Activated CD4-positive, CD25-positive, alpha-beta regulatory T cell treated with anti-CD3 and anti-CD28 coated beads, Interleukin-2, amount 50 U/mL, for 72 hours (primary cell): ENCODE results near the gene DCLK2.

Experiments
- DNase-seq: peaks from one replicate; pipeline ENCODE4 v3.0.0; 2021

The DCLK2 gene

DNA sequence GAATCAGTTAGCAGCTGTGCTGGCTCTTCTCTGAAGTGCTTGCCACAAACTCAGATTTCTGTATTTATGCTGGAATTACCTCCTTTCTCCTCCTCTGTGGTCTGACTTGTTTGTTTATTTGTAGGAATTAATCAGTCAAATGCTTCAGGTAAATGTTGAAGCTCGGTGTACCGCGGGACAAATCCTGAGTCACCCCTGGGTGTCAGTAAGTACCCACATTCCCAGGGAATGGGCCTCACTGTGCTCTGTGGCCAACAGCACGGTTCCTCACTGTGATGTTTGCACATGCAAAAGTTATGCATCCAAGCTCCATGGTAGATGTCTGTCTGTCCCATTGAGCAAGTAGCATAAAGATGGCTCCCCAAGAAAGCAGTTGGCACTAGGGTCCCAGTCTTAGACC, 169.9 kb downstream of the DCLK2 start:
- no peak for DNase-seq

- DNase-seq, result no peak
Observed at GRCh38 chr4:150250293-150250997, 172.2 kb downstream of the DCLK2 start.

DNA sequence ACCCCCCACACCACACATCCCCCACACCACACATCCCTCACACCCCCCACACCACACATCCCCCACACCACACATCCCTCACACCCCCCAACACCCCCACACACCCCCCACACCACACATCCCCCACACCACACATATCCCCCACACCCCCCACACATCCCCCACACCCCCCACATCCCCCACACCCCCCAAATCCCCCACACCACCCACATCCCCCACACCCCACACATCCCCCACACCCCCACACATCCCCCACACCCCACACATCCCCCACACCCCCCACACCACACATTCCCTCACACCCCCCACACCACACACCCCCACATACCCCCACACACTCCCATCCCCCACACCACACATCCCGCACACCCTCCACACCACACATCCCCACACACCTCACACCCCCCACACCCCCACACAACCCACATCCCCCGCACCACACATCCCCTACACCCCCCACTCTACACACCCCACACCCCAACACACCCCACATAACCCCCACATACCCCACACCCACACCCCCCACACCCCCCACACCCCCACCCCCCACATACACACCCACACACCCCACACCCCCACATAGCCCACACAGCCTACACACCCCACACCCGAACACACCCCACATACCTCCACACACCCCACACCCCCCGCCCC, 172.9 kb downstream of the DCLK2 start:
- no peak for DNase-seq

GRCh38 chr4:150251752-150252190, 173.5 kb downstream of the DCLK2 start:
- no peak for DNase-seq

DNA sequence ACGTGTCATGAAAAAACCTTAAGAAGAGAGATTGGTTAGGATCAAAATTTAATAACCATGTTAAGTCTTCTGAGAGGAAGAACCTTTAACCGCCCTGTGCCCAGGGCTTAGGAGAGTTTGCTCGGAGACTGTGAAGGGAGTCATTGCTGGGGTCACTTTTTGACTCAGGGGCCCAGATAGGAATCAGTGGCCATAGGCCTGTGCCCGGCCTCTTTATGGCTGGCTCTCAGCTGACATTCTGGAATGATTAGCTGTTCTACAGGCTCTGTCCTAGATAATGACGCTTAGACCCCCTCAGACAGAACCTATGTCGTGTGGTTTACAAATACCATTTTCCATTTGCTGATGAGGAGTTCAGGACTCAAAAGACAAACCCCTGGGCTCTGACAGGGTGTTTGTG, 174.1 kb downstream of the DCLK2 start:
- no peak for DNase-seq

- no peak for DNase-seq
Observed at GRCh38 chr4:150252741-150253140, 174.5 kb downstream of the DCLK2 start.

GRCh38 chr4:150253416-150253815, 175.2 kb downstream of the DCLK2 start:
- no peak for DNase-seq

DNA sequence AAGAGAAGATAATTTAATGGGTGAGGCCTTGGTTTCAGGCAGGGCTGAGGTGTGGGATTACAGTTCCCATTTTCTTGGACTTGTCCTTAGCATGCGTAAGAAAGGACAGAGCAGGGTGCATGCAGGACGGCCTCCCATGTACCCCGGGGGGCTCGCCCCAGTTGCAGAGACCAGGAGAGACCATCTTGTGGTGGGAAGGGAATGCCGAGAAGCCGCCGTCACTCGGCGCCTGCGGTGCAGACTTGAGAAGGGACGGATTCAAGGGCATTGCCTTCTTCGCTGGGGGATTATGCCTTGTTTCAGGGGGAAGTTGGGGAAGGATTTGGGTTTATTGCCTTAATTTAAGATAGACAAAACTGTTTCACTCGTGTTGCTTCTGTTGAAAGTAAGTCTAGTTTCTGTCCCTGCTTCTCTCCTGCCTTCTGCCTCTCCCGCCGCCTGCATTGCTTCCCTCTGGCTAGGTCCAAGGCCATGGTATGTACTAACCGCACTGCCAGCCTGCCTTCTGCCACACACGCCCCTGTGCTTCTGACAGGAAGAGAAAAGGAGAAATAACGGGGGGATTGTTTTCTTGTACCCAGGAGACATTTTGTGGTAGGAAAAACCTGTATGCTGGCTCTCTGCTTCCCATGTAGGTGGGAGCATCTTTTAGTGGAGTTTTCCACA, 175.9 kb downstream of the DCLK2 start:
- DNase-seq, result no peak

DNA sequence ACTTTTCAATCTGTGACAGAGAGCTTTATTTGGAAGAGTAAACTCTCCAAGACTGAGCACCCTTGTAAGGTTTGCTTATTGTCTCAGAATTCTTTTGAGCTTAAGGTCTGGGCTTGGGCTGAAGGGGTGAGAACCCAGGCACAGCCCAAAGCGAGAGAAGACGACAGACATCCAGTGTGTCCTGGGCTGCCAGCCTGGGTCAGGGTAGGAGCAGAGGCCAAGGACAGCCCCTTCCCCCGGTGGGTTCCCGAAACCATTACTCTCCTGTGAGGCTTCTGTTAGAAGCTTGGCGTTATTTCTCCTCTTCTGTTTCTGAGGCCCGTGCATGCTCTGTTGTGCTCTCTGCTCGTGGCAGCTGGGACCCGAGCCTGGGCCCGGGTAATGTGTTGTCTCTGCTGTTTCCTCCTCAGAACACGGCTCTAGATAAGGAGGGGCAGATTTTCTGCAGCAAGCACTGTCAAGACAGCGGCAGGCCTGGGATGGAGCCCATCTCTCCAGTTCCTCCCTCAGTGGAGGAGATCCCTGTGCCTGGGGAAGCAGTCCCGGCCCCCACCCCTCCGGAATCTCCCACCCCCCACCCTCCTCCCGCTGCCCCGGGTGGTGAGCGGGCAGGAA, 177.5 kb downstream of the DCLK2 start:
- no peak for DNase-seq

- no peak for DNase-seq
Observed at GRCh38 chr4:150256225-150256620, 178.0 kb downstream of the DCLK2 start.

- DNase-seq, result no peak
Observed at GRCh38 chr4:150256841-150257730, 178.8 kb downstream of the DCLK2 start.

DNA sequence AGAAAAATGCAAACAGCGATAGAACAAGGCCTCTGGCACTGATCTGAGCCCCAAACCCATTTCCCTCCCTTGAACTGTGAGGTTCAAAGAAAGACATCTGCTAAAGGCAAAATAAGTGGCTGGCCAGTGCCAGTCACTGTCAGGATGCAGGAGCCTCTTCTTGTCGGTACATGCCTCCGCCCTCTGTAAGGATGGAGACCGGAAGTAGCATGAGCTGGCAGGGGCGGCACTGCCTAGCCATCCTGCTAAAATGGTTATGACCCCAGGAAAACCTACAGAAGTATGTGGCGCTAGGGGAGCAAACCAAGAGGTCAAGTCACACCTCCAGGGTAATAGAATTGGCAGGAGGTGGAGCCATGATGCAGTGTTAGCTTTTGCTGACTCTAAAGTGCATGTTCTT, 180.3 kb downstream of the DCLK2 start:
- no peak for DNase-seq

DNA sequence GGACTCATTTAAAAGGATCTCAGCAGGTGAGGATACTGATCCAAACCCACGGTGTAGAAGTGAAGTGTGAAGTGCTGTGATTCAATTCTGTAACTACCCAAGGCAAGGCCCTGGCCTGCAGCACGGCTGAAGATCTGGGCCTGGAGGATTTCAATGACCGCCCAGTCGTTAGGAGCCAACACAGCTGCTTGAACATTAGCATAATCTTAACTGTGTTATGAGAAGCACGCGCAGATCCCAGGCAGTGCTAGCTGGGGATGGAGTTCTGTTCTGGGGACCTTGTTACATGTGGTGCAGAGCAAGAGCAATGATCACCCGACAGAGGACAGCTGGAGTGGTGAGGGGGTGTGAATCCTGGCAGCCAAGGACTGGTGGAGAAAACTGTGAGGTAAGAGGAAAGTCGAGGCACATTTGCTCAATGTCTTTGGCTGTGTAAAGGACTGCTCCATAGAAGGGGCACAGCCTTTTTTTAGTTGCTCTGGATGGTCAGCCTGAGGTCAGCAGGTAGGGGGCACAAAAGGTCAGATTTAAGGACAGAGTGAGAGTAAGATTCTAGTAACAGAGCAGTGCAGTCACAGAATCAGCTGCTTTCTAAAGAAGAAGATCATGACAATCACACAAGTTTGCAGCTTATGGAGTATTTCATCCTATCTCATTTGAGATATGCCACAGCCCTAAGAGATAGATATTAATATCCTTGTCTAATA, 181.8 kb downstream of the DCLK2 start:
- DNase-seq, result no peak

GRCh38 chr4:150261571-150261970, 183.3 kb downstream of the DCLK2 start:
- no peak for DNase-seq

DNA sequence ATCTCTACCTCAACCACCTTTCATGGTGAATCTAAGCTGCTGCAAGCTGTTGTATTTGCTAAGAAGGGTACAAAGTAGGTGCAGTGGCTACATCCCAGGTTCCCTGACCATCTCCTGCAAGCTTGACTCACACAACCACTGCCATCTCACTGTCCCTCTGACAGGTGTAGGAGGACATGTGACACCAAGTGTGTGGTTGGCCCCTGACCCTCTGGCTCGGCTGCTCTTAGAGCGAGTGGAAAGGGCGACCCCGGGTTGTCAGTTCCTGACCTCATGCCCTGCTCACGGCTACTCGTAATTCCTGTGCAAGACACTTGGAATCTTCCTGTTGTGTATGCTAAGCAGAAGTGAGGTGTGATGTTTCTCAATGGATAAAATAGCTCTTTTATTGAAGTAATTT, 184.4 kb downstream of the DCLK2 start:
- DNase-seq, result no peak

DNA sequence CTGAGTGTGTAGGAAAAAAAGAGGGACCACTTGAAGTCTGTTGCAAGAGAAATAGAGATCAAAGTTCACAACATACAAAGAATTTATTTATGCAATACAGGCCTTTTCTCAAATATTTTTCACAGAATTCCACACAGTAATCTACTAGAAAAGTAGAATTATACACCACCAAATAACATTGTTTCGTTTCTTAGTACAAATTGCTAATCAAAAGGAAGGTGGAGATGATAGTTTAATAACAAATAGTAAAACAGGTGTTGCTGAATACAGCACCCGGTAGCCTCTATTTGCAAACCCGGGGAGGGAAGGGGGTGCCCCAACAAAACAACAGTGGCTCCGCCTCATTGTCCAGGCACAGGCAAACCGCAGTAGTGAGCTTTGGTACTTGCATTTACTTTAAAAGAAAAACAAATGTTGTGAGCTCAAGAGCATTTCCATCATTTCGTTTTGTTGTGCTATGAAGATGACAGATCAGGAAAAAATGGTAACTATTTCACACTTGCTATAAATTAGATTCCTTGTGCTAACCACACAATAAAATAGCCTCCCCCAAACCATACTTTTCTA, 186.4 kb downstream of the DCLK2 start:
- no peak for DNase-seq

- no peak for DNase-seq
Observed at GRCh38 chr4:150265806-150266205, 187.6 kb downstream of the DCLK2 start.

DNA sequence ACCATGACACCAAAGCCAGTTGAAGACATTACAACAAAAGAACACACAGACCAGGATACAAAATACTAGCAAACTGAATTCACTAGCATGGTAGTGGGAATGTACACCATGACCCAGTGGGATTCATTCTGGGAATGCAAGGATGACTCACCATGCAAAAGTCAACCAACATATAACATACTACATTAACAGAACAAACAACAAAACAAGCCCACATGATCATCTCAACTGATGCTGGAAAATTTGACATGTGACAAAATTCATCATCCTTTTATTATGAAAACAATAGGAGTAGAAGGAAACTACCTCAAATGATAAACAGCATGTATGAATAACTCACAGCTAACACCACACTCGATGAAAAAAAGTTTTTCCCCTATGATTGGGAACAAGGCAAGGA, 190.2 kb downstream of the DCLK2 start:
- no peak for DNase-seq

DNA sequence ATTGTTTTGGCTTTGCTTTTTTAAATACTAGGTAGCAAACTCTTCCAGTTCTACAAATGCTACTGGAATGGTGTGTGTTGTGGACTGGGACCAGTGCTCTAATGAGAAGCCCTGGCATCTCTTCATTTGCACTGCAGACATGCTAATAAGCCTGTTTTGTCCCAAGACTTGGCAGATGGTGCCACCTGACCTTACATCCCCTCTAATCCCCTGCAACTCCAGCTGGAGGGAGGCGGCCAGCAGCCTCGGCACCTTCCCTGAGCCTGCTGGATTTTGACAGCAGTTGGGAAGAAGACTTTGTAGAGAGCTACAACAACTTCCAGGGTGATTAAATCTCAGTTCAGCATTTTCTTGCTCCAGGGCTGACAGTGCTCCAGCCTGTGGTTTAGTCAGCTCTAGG, 200.0 kb downstream of the DCLK2 start:
- no peak for DNase-seq

- no peak for DNase-seq
Observed at GRCh38 chr4:150280081-150280895, 202.0 kb downstream of the DCLK2 start.

DNA sequence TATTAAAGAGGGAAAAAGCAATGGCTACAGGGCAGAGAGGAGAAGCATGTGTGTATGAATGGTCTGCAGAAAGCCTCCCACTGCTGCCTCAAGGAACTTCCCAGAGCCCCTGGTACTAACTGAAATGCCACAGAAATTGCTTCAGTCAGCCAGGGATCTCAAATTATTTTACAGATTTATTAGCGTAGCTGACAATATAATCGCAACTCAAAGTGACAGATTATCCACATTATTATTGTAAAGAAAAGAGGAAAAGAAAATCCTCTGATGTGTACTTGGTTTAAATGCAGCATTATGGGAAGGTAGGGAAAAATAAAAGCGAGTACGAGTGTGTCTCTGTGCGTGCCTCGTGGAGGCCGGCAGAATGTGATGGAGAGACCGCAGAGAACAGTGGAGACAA, 202.7 kb downstream of the DCLK2 start:
- DNase-seq, result no peak
